Thyroid gland (tissue), 4 donors: ENCODE results near the gene LPP.

ENCODE experiments used
- POLR2A ChIP-seq, 2 donors: fragments of 450-650 bp; IDR thresholded peaks; one replicate each; pipeline ENCODE4 v1.6.1; 2017; ENCODE audit warnings: antibody characterized with exemption in 2 of 2, mild to moderate bottlenecking in 2 of 2, moderate library complexity in 1 of 2
- TF ChIP-seq, protein P1 (sequence below), 6 experiments: fragments of 200-600 bp in 3 of 6; fragments of 450-650 bp in 3 of 6; sonication (generic) in 3 of 6; IDR thresholded peaks; one replicate each; pipeline ENCODE4 v1.5.1; 2016 to 2019; ENCODE audit warnings: antibody characterized with exemption in 6 of 6, mild to moderate bottlenecking in 2 of 6, inconsistent platforms in 1 of 6, moderate library complexity in 1 of 6

GRCh38 chr3:188360364-188360881 is 206.5 kb downstream of the LPP start:
- no peak for TF ChIP-seq POLR2A (IDR thresholded peaks at IDR 0.05)
- TF ChIP-seq, protein P1, sequence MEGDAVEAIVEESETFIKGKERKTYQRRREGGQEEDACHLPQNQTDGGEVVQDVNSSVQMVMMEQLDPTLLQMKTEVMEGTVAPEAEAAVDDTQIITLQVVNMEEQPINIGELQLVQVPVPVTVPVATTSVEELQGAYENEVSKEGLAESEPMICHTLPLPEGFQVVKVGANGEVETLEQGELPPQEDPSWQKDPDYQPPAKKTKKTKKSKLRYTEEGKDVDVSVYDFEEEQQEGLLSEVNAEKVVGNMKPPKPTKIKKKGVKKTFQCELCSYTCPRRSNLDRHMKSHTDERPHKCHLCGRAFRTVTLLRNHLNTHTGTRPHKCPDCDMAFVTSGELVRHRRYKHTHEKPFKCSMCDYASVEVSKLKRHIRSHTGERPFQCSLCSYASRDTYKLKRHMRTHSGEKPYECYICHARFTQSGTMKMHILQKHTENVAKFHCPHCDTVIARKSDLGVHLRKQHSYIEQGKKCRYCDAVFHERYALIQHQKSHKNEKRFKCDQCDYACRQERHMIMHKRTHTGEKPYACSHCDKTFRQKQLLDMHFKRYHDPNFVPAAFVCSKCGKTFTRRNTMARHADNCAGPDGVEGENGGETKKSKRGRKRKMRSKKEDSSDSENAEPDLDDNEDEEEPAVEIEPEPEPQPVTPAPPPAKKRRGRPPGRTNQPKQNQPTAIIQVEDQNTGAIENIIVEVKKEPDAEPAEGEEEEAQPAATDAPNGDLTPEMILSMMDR (IDR thresholded peaks at IDR 0.05): no peak
